Measurements from ENCODE around the gene WFIKKN1. TPM values are rescaled to one million over a fixed set of nuclear protein-coding genes. Genes with fewer than 3 reads are reported as not detected.

Gene WFIKKN1
- total RNA-seq, 2 experiments from 2014 or later, result 0.74 to 1.1 TPM

DNA sequence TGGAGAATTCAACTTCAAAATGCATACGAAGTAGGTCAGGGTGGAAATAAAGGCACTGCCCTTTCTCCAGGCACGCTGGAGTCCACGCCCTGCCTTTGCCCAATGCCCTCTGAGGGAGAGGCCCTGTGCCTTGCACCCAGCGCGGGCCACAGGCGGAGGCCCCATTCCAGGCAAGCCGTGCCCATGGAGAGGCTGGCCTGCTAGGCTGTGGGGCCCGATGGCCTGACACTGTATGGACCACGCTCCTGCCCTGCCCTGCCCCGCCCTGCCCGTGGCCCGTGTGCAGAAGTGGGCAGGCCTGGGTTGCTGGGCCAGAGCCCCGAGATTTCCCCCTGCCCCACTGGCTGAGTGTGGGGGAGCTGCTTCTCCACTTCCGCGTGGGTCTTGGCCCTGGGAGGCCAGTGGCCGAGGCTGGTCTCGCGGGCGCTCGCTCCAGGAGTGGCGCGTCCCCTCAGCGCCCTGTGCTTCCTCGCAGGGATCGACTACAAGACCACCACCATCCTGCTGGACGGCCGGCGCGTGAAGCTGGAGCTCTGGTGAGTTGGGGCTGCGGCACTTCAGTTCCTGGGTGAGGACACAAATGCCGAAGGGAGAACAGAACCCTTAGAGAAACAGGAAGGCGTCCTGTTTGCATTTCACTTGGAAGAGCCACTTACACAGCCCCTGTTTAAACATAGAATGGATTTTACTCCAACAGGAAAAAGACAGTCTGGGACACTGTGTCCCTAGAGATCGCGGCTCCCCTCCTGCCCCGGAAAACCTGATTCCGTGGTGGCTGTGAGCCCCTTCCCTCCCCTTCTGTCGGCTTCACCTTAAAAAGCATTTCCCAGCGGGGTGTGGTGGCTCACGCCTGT is 13.8 kb upstream of the WFIKKN1 start:
- H3K36me3 Mint-ChIP-seq (ENCODE audit: low read depth), result no peaks in the 10 kb centered on the region
- H3K9me3 Mint-ChIP-seq (ENCODE audit: low read depth), result no peaks in the 10 kb centered on the region
- no peak overlapping the region for H3K4me3 Mint-ChIP-seq
- no peaks in the 10 kb centered on the region for H3K27me3 Mint-ChIP-seq
- ChIA-PET CTCF (no interaction called here), POLR2A (no interaction called here)
- intact Hi-C loops (cut with DNase I, micrococcal nuclease), result no loop called here
- DNase-seq, result no peak
- no peak overlapping the region for H3K27ac Mint-ChIP-seq
- no peaks in the 10 kb centered on the region for H3K4me1 Mint-ChIP-seq
- no peak for ATAC-seq

DNA sequence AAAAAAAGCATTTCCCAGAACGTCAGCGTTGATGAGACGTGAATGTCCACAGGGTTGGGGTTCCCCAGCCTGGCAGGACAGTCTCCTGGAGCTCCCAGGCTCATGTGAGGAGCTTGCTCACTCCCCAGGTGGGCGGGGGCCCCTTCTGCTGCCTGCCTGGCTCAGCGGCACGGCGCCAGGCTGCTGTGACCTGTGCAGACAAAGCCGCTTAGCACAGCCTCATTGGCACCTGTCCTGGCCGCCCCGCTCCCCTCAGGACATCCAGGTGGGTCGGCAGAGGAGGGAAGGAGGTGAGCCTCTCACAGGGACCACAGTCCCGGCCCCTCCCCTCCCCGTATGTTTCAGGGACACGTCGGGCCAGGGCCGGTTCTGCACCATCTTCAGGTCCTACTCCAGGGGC is 12.9 kb upstream of the WFIKKN1 start:
- H3K36me3 Mint-ChIP-seq (ENCODE audit: low read depth), result no peaks in the 10 kb centered on the region
- DNase-seq, result no peak
- no peaks in the 10 kb centered on the region for H3K4me1 Mint-ChIP-seq
- H3K9me3 Mint-ChIP-seq (ENCODE audit: low read depth), result no peaks in the 10 kb centered on the region
- no peak for ATAC-seq
- ChIA-PET POLR2A (no interaction called here), CTCF (no interaction called here)
- intact Hi-C loops (cut with DNase I, micrococcal nuclease), result no loop called here
- no peaks in the 10 kb centered on the region for H3K27me3 Mint-ChIP-seq
- no peak overlapping the region for H3K27ac Mint-ChIP-seq
- H3K4me3 Mint-ChIP-seq, result no peak overlapping the region

DNA sequence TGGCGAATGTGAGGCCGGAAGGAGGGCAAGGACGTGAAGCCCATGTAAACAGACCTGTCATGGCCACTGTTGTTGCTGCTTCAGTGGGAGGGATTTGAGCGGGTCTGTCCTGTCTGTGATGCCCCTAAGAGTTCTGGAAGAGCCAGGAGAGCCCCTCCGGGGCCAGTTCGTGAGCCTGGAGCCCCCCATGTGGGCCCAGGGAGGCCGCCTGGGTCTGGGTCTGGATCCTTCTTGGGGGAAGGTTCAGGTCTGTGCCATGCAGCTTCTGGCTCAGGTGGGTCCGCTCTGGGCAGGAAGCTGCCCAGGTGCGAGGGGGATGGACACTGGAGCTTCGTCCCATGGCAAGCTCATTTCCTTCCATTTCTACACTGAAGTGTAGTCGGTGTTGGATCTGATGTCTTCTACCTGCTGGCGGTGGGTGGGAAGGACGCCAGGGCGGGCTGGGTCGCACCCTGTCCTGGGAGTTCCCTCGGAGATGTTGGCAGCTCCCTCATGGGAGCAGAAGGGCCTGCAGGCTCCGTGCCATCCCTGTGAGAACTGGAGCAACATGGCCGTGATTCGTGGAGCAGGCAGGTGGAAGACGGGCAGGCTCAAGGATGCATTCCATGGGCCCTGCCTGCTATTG is 11.2 kb upstream of the WFIKKN1 start:
- ChIA-PET POLR2A (no interaction called here), CTCF (interaction anchor here (1.3 kb wide), 1 partner anchor 10 kb away, joined by 6 read pairs; no protein-coding TSS in a partner anchor)
- DNase-seq, result no peak
- H3K4me3 Mint-ChIP-seq, result no peak overlapping the region
- H3K27me3 Mint-ChIP-seq, result no peaks in the 10 kb centered on the region
- no peaks in the 10 kb centered on the region for H3K9me3 Mint-ChIP-seq (ENCODE audit: low read depth)
- H3K36me3 Mint-ChIP-seq (ENCODE audit: low read depth), result no peaks in the 10 kb centered on the region
- ATAC-seq, result no peak
- H3K27ac Mint-ChIP-seq, result no peak overlapping the region
- no peaks in the 10 kb centered on the region for H3K4me1 Mint-ChIP-seq
- intact Hi-C loops (cut with DNase I, micrococcal nuclease), result no loop called here

DNA sequence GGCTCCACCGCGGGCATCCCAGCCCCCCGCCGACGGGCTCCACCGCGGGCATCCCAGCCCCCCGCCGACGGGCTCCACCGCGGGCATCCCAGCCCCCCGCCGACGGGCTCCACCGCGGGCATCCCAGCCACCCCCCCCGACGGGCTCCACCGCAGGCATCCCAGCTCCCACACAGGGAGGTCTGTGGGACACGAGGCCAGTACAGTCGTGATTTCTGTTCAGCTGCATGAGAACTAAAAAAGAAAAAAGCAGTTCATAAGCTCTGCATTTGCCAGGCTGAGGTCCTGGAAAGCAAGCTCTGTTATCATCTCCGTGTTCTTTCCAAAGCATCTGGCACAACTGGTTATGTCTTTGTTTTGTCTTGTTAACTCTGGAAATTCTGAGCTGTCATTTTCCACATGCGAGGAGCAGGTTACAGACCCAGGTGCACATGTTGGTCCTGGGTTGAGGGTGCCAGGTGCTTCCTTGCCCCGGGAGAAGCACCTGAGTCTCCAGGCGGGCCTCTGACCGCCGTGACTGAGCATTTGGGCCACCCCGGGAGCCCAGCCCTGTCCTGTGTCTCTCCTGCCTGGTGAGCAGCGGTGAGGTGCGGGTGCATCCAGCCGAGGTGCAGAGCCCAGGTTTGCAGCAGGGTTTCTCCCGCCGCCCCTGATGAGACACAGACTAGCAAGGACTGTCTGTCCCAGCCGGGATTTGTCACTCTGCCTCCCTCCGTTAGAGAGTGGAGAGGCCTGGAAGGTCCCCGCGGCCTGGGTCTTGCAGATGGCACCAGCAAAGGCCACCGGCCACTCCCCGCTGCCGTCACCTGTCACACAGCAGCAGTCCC is 9.9 kb upstream of the WFIKKN1 start:
- DNase-seq, result no peak
- no peak for ATAC-seq
- no peaks in the 10 kb centered on the region for H3K9me3 Mint-ChIP-seq (ENCODE audit: low read depth)
- no peak overlapping the region for H3K4me3 Mint-ChIP-seq
- H3K4me1 Mint-ChIP-seq, result no peaks in the 10 kb centered on the region
- no peak overlapping the region for H3K27ac Mint-ChIP-seq
- CTCF ChIA-PET, result interaction anchor here (1.3 kb wide), 1 partner anchor 11 kb away, joined by 6 read pairs; no protein-coding TSS in a partner anchor
- no peaks in the 10 kb centered on the region for H3K27me3 Mint-ChIP-seq
- POLR2A ChIA-PET, result no interaction called here
- H3K36me3 Mint-ChIP-seq (ENCODE audit: low read depth), result no peaks in the 10 kb centered on the region
- intact Hi-C loops (cut with DNase I, micrococcal nuclease), result no loop called here

DNA sequence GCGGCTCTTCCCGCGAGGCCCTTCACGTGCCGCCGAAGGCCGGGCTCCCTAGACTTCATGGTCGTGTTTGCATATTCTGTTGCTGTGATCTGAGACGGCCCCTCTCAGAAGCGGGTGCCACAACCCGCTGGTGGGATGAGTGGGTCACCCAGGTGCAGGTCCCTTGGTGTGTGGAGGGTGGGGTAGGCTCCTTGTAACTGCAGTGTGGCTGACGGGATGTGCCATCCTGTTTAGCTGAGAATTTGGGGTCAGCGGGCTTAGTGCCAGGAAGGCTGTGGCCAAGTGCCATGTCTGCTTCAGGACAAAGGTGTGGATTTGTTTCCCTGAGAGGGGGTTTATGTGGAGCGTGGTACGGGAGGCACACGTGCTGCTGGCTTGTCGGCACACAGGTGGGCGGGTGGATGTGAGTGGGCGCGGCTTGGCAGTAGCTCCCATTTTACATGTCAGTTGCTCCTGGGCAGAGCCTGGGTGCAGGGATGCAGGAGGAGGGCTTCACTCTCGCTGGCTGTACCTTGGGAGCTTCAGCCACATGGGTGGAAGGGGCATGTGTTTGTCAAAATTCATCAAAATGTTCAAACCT is 9.2 kb upstream of the WFIKKN1 start:
- no peak overlapping the region for H3K27ac Mint-ChIP-seq
- intact Hi-C loops (cut with DNase I, micrococcal nuclease), result no loop called here
- ChIA-PET CTCF (interaction anchor here (0.7 kb wide), 2 partner anchors 15 to 60 kb away, joined by 3 to 4 read pairs; partner anchors contain the start of gene METTL26), POLR2A (no interaction called here)
- H3K9me3 Mint-ChIP-seq (ENCODE audit: low read depth), result no peaks in the 10 kb centered on the region
- H3K4me1 Mint-ChIP-seq, result no peaks in the 10 kb centered on the region
- DNase-seq (no peak), ATAC-seq (no peak)
- H3K27me3 Mint-ChIP-seq, result no peaks in the 10 kb centered on the region
- H3K4me3 Mint-ChIP-seq, result no peak overlapping the region
- no peaks in the 10 kb centered on the region for H3K36me3 Mint-ChIP-seq (ENCODE audit: low read depth)

DNA sequence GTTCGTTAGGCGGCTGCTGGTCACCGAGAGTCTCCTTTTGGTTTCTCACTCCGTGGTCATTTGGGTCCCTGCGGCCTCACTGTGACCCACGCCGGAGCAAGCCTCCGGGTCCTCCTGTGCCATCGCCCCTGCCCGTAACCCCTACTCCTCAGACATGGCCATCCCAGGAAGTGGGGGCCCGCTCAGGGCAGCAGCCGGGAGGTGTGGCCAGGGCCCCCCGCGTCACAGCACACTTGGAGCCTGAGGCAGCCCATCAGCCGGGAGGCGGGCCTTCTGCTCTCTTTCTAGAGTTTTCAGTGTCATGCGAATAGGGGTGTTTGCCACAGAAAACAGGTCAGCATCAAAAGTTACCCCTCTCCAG is 7.9 kb upstream of the WFIKKN1 start:
- Mint-ChIP-seq H3K4me1 (no peaks in the 10 kb centered on the region), H3K27me3 (no peaks in the 10 kb centered on the region), H3K36me3 (ENCODE audit: low read depth) (no peaks in the 10 kb centered on the region), H3K4me3 (no peak overlapping the region), H3K9me3 (ENCODE audit: low read depth) (no peaks in the 10 kb centered on the region), H3K27ac (no peak overlapping the region)
- ATAC-seq (no peak), DNase-seq (no peak)
- ChIA-PET CTCF (no interaction called here), POLR2A (no interaction called here)
- intact Hi-C loops (cut with DNase I, micrococcal nuclease), result no loop called here

DNA sequence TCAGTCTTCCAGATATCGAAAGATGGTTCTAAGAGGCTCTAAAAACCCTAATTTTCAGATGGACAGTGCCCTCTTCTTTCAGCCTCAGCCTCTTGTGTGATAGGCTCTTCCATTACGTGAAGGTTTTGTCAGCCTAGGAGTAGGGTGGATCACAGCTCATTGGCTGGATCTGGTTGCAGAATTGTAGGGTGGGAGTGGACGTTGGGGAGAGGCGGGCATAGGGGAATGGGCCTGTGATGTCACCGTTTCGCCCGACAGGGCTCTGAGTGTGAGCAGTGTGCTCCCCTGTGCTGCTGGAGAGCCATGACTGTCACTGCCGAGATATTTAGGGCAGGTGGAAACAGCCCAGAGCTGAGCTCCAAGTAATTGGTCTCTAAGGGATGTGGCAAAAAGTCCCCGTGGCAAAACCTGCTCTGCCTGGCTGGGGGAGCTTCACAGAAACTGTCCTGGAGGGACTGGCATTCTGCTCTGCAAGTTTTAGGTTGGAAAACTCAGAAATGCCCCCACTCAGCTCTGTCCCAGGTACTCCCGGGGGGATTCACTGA is 6.2 kb upstream of the WFIKKN1 start:
- Mint-ChIP-seq H3K27me3 (no peaks in the 10 kb centered on the region), H3K27ac (no peak overlapping the region), H3K4me3 (no peak overlapping the region), H3K36me3 (ENCODE audit: low read depth) (peaks cover 2% of the 10 kb centered on the region), H3K4me1 (no peaks in the 10 kb centered on the region), H3K9me3 (ENCODE audit: low read depth) (no peaks in the 10 kb centered on the region)
- ChIA-PET POLR2A (no interaction called here), CTCF (interaction anchor here (0.7 to 0.8 kb wide), 2 partner anchors 23 to 154 kb away, joined by 3 to 4 read pairs; no protein-coding TSS in a partner anchor)
- intact Hi-C loops (cut with DNase I, micrococcal nuclease), result no loop called here
- DNase-seq, result no peak
- ATAC-seq, result no peak

DNA sequence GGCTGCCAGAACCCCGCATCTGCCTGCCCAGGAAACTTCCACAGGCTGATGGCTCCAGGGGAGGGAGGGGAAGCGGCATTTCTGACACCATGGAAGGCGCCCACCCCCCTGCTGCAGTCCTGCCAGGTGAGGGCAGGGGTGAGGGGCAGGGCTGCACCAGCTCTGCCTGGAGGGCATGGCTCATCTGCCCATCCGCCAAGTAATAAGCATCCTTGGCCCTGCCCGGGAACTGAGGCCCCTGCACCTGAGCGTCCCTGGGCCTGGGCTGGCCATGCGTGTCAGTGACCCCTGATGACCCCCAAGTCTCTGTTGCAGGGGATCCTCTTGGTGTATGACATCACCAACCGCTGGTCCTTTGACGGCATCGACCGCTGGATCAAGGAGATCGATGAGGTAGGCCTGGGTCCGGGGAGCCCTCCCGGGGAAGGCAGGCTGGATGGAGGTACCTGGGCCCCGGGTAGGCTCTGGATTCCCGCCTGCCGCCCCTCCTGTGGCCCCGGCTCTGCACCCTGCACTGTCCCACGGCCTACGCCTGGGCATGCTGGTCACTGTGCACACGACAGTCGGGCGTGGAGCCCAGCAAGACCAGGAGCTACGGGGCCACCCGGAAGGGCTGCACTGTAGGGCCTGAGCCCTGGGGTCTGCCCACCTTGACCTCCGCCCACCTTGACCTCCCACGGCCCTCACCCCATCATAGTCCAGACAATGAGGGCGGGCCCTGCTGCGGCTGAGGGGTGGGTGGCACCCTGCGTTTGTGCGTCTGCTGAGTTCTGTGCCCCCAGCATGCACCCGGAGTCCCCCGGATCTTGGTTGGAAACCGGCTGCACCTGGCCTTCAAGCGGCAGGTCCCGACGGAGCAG is 5.4 kb upstream of the WFIKKN1 start:
- POLR2A ChIA-PET, result no interaction called here
- DNase-seq (no peak), ATAC-seq (no peak)
- H3K4me1 Mint-ChIP-seq, result no peaks in the 10 kb centered on the region
- no peaks in the 10 kb centered on the region for H3K27me3 Mint-ChIP-seq
- H3K27ac Mint-ChIP-seq, result no peak overlapping the region
- CTCF ChIA-PET, result interaction anchor here (0.6 to 0.8 kb wide), 3 partner anchors 23 to 160 kb away, joined by 3 to 4 read pairs (median 3); no protein-coding TSS in a partner anchor
- H3K9me3 Mint-ChIP-seq (ENCODE audit: low read depth), result no peaks in the 10 kb centered on the region
- H3K36me3 Mint-ChIP-seq (ENCODE audit: low read depth), result peaks cover 2% of the 10 kb centered on the region
- H3K4me3 Mint-ChIP-seq, result no peak overlapping the region
- intact Hi-C loops (cut with DNase I, micrococcal nuclease), result no loop called here

DNA sequence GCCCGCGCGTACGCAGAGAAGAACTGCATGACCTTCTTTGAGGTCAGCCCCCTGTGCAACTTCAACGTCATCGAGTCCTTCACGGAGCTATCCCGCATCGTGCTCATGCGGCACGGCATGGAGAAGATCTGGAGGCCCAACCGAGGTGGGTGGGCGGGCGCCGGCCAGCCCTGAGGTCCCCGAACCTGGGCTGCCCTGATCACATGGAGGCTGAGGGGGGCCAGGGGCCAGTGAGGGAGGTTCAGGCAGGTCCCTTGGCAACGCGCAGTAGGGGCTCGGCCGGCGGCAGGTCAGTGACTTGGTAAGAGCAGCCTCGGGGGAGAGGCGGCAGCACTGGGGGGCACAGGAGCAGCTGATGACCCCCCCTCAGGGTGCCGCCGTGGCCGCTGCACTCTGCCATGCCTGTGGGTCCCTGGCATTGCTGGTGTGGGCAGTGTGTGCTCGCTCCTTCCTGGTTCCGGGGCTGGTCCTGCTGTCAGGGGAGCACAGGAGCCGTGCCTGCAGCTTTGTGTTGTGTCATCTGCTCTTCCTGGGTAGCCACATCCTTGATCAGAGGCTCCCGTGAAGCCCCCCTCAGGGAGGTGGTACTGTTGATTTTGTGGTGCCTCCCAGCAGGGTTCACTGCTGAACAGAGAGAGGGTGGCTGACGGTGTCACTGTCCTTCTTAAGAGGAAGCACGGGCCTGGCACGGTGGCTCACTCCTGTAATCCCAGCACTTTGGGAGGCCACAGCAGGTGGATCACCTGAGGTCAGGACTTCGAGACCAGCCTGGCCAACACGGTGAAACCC is 4.6 kb upstream of the WFIKKN1 start:
- Mint-ChIP-seq H3K4me3 (no peak overlapping the region), H3K36me3 (ENCODE audit: low read depth) (peaks cover 2% of the 10 kb centered on the region), H3K27ac (no peak overlapping the region), H3K9me3 (ENCODE audit: low read depth) (no peaks in the 10 kb centered on the region), H3K4me1 (no peaks in the 10 kb centered on the region), H3K27me3 (no peaks in the 10 kb centered on the region)
- intact Hi-C loops (cut with DNase I, micrococcal nuclease), result no loop called here
- POLR2A ChIA-PET, result interaction anchor here (0.6 kb wide), 1 partner anchor 28 kb away, joined by 5 read pairs; no protein-coding TSS in a partner anchor
- no peak for DNase-seq
- ATAC-seq, result no peak
- CTCF ChIA-PET, result interaction anchor here (0.6 kb wide), 1 partner anchor 159 kb away, joined by 3 read pairs; no protein-coding TSS in a partner anchor

DNA sequence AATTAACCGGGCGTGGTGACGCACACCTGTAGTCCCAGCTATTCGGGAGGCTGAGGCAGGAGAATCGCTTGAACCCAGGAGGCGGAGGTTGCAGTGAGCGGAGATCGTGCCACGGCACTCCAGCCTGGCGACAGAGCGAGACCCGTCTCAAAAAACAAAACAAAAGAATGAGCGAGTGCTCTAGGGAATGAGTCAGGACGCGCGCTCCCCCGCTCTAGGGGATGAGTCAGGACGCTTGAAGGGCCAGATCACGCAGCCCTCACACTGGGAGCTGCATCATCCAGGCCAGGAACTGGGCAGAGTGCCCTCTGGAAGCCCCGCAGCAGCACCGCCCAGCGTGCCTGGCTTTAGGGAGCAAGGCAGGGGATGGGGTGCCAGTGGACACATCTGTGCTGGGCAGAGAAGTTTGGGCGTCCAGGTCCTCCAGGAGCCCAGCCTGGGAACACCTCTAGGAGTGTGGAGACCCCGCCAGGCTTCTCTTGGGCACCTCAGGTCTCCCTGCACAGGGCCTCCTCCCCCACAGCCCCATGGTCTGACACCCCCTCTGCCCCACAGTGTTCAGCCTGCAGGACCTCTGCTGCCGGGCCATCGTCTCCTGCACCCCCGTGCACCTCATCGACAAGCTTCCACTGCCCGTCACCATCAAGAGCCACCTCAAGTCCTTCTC is 3.9 kb upstream of the WFIKKN1 start:
- POLR2A ChIA-PET, result no interaction called here
- DNase-seq (peak; percentile 28), ATAC-seq (no peak)
- H3K4me1 Mint-ChIP-seq, result no peaks in the 10 kb centered on the region
- H3K36me3 Mint-ChIP-seq (ENCODE audit: low read depth), result peaks cover 2% of the 10 kb centered on the region
- intact Hi-C loops (cut with DNase I, micrococcal nuclease), result no loop called here
- no peaks in the 10 kb centered on the region for H3K9me3 Mint-ChIP-seq (ENCODE audit: low read depth)
- H3K27me3 Mint-ChIP-seq, result no peaks in the 10 kb centered on the region
- CTCF ChIA-PET, result no interaction called here
- no peak overlapping the region for H3K4me3 Mint-ChIP-seq
- H3K27ac Mint-ChIP-seq, result no peak overlapping the region
